Mononuclear cell (primary cell): Measurements from ENCODE around the gene PPRC1. TPM values are rescaled to one million over a fixed set of nuclear protein-coding genes. Genes with fewer than 3 reads are reported as not detected.
"Not testable (repeated sequence)": the region's sequence is repeated elsewhere in the genome, so short reads cannot be mapped to it uniquely, and the experiment has no call there.

Experiments used
- H3K27me3 ChIP-seq: 2 replicates; pipeline ENCODE4 v1.6.0; 2011; ENCODE audit warnings: low read length, control low read depth; ENCODE audit not compliant: insufficient read depth
- H3K4me1 ChIP-seq: 2 replicates; pipeline ENCODE4 v1.5.1; 2011; ENCODE audit warnings: mild to moderate bottlenecking, low read length, control low read depth; ENCODE audit not compliant: insufficient read depth
- H3K4me3 ChIP-seq: 2 replicates; pipeline ENCODE4 v1.5.1; 2011; ENCODE audit warnings: mild to moderate bottlenecking, low read length, moderate library complexity
- H3K9me3 ChIP-seq: 2 replicates; pipeline ENCODE4 v1.5.1; 2011; ENCODE audit warnings: low read depth, mild to moderate bottlenecking, control low read depth, low read length
- total RNA-seq: library from RNA; depleted of rRNA; stranded (reverse); fragments of >200 nt; gene quantifications from one replicate; pipeline ENCODE4 v1.2.3, GENCODE V29; 2012

The PPRC1 gene
- total RNA-seq, 1 donor: 12.1 TPM

GRCh38 chr10:102185272-102185671 lies 52.4 kb downstream of the PPRC1 start:
- peaks cover 13% of the 10 kb centered on the region for H3K4me1 ChIP-seq
- H3K27me3 ChIP-seq: no peaks in the 10 kb centered on the region
- H3K4me3 ChIP-seq: no peak overlapping the region
- no peaks in the 10 kb centered on the region for H3K9me3 ChIP-seq

- Histone ChIP-seq H3K4me1 (peaks cover 13% of the 10 kb centered on the region), H3K9me3 (no peaks in the 10 kb centered on the region), H3K4me3 (no peak overlapping the region), H3K27me3 (no peaks in the 10 kb centered on the region)
These were observed 53.1 kb downstream of the PPRC1 start for GRCh38 chr10:102185811-102186527.

GRCh38 chr10:102188298-102188940 lies 55.6 kb downstream of the PPRC1 start:
- Histone ChIP-seq H3K4me3 (no peak overlapping the region), H3K27me3 (no peaks in the 10 kb centered on the region)

GRCh38 chr10:102188941-102189898 lies 56.4 kb downstream of the PPRC1 start:
- peaks cover 13% of the 10 kb centered on the region for H3K4me1 ChIP-seq
- not testable (repeated sequence) for H3K4me3 ChIP-seq, H3K9me3 ChIP-seq, H3K27me3 ChIP-seq

More at GRCh38 chr10:102188298-102188940, 55.6 kb downstream of the PPRC1 start:
- Histone ChIP-seq H3K4me1 (peaks cover 13% of the 10 kb centered on the region), H3K9me3 (no peaks in the 10 kb centered on the region)

- no peak overlapping the region for H3K4me3 ChIP-seq
- H3K27me3 ChIP-seq: no peaks in the 10 kb centered on the region
- no peaks in the 10 kb centered on the region for H3K9me3 ChIP-seq
- peaks cover 13% of the 10 kb centered on the region for H3K4me1 ChIP-seq
These were observed 59.1 kb downstream of the PPRC1 start for GRCh38 chr10:102191956-102192355.

GRCh38 chr10:102195296-102195870 lies 62.5 kb downstream of the PPRC1 start:
- H3K27me3 ChIP-seq: no peaks in the 10 kb centered on the region
- H3K4me1 ChIP-seq: no peaks in the 10 kb centered on the region
- no peak overlapping the region for H3K4me3 ChIP-seq
- no peaks in the 10 kb centered on the region for H3K9me3 ChIP-seq

- Histone ChIP-seq H3K9me3 (no peaks in the 10 kb centered on the region), H3K4me1 (no peaks in the 10 kb centered on the region), H3K27me3 (no peaks in the 10 kb centered on the region), H3K4me3 (no peak overlapping the region)
These were observed 64.1 kb downstream of the PPRC1 start for GRCh38 chr10:102196893-102197292.

- Histone ChIP-seq H3K4me1 (no peaks in the 10 kb centered on the region), H3K27me3 (no peaks in the 10 kb centered on the region), H3K9me3 (no peaks in the 10 kb centered on the region), H3K4me3 (no peak overlapping the region)
These were observed 65.2 kb downstream of the PPRC1 start for GRCh38 chr10:102198027-102198426.

Other genes with a start within 250 kb of the PPRC1 start
- gene ARMH3, start 76.9 kb upstream of the PPRC1 start, total RNA-seq: 10.4 TPM
- gene HPS6, start 67.7 kb upstream of the PPRC1 start, total RNA-seq: 22.6 TPM
- gene LDB1, start 12.7 kb upstream of the PPRC1 start, total RNA-seq: 59.0 TPM
- 19.8 TPM for gene NOLC1, start 19.3 kb downstream of the PPRC1 start, total RNA-seq
- gene ELOVL3, start 93.3 kb downstream of the PPRC1 start, total RNA-seq: not detected
- gene PITX3, start 108.5 kb downstream of the PPRC1 start, total RNA-seq: not detected
- 16.7 TPM for gene GBF1, start 112.5 kb downstream of the PPRC1 start, total RNA-seq